Peyer's patch (tissue), 4 donors: ENCODE measurements around the gene ZNF518A. TPM values are rescaled to one million over a fixed set of nuclear protein-coding genes. Genes with fewer than 3 reads are reported as not detected.

ENCODE experiments used
- DNase-seq, 3 donors: peaks; one replicate each; pipeline ENCODE4 v3.0.0-alpha.2; 2017 to 2019
- H3K27ac ChIP-seq, 4 donors: fragments of 200-600 bp; sonication (generic); one replicate each; pipeline ENCODE4 v1.5.1; 2016 to 2019
- H3K27me3 ChIP-seq, 2 donors: fragments of 200-600 bp; sonication (generic); one replicate each; pipeline ENCODE4 v1.5.1; 2019
- H3K36me3 ChIP-seq, 3 donors: fragments of 200-600 bp; sonication (generic); one replicate each; pipeline ENCODE4 v1.5.1; 2016 to 2019
- H3K4me1 ChIP-seq, 4 donors: fragments of 200-600 bp; sonication (generic); one replicate each; pipeline ENCODE4 v1.5.1; 2016 to 2019
- H3K4me3 ChIP-seq, 4 donors: fragments of 200-600 bp; sonication (generic); 1 replicate in 3 of 4; 2 replicates in 1 of 4; pipeline ENCODE4 v1.5.1; 2016 to 2019; ENCODE audit warnings: mild to moderate bottlenecking in 1 of 4
- H3K9me3 ChIP-seq, 4 donors: fragments of 200-600 bp; sonication (generic); one replicate each; pipeline ENCODE4 v1.5.1; 2016 to 2019; ENCODE audit warnings: mild to moderate bottlenecking in 1 of 4
- POLR2A ChIP-seq, 2 donors: fragments of 450-650 bp; IDR thresholded peaks; one replicate each; pipeline ENCODE4 v1.5.1; 2017; ENCODE audit warnings: antibody characterized with exemption in 2 of 2, mild to moderate bottlenecking in 2 of 2, moderate library complexity in 2 of 2
- total RNA-seq, 4 donors: library from RNA; depleted of rRNA; stranded (reverse); fragments of >200 nt; gene quantifications; one replicate each; pipeline ENCODE4 v1.1.0, GENCODE V29; 2016
- TF ChIP-seq, protein P1 (sequence below), 6 experiments: fragments of 450-650 bp in 4 of 6; fragments of 200-600 bp in 2 of 6; sonication (generic) in 1 of 6; IDR thresholded peaks; one replicate each; pipeline ENCODE4 v1.5.1; 2017 to 2019; ENCODE audit warnings: antibody characterized with exemption in 6 of 6, mild to moderate bottlenecking in 3 of 6, moderate library complexity in 1 of 6

Gene ZNF518A
- total RNA-seq, 4 donors from 2014 or later = 23.9 to 43.2 (median 35.0) TPM

DNA sequence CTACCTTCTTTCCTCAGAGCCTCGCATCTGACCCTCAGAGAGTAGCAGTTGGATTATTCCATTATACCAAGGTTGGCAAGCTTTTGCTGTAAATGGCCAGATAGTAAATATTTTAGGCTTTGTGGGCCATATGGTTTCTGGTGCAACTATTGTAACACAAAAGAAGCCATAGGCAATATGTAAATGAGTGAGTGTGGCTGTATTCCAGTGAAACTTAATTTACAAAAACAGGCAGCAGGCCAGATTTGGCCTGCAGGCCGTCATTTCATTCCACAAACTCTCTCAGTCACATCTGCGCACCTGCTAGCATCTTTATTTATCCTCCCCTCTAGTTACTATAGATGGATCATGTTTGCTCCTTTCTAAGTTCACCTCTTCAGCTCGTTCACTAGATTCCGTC is 6.7 kb downstream of the ZNF518A start:
- no peak for DNase-seq
- H3K9me3 ChIP-seq = no peaks in the 10 kb centered on the region
- H3K27me3 ChIP-seq = no peaks in the 10 kb centered on the region
- H3K27ac ChIP-seq = no peak overlapping the region
- H3K4me3 ChIP-seq = no peak overlapping the region
- no peaks in the 10 kb centered on the region for H3K4me1 ChIP-seq
- TF ChIP-seq POLR2A (IDR thresholded peaks at IDR 0.05) = no peak
- TF ChIP-seq, protein P1, sequence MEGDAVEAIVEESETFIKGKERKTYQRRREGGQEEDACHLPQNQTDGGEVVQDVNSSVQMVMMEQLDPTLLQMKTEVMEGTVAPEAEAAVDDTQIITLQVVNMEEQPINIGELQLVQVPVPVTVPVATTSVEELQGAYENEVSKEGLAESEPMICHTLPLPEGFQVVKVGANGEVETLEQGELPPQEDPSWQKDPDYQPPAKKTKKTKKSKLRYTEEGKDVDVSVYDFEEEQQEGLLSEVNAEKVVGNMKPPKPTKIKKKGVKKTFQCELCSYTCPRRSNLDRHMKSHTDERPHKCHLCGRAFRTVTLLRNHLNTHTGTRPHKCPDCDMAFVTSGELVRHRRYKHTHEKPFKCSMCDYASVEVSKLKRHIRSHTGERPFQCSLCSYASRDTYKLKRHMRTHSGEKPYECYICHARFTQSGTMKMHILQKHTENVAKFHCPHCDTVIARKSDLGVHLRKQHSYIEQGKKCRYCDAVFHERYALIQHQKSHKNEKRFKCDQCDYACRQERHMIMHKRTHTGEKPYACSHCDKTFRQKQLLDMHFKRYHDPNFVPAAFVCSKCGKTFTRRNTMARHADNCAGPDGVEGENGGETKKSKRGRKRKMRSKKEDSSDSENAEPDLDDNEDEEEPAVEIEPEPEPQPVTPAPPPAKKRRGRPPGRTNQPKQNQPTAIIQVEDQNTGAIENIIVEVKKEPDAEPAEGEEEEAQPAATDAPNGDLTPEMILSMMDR (IDR thresholded peaks at IDR 0.05) = no peak
- peaks cover 0 to 64% (median 0%) of the 10 kb centered on the region in 3 donors for H3K36me3 ChIP-seq

DNA sequence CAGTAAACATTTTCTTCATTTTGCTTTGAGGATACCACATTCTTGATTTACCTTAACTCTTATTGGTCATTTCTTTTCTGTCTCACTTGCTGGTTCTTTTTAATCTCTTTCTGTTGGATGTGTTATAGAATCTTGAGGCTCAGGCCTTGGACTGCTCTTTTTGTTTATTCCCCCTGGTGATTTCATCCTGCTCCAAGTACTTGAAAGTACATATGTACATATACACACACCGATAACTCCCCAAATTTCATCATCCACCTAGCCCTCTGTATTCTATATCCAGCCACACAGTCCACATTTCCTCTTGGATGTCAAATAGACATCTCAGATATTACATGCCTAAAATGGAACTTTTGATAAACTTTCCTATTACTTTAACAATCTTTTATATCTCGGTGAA is 7.5 kb downstream of the ZNF518A start:
- no peaks in the 10 kb centered on the region for H3K4me1 ChIP-seq
- TF ChIP-seq, protein P1 (IDR thresholded peaks at IDR 0.05) = no peak
- TF ChIP-seq POLR2A (IDR thresholded peaks at IDR 0.05) = no peak
- DNase-seq = no peak
- H3K36me3 ChIP-seq = peaks cover 0 to 66% (median 0%) of the 10 kb centered on the region in 3 donors
- H3K27me3 ChIP-seq = no peaks in the 10 kb centered on the region
- H3K9me3 ChIP-seq = no peaks in the 10 kb centered on the region
- H3K4me3 ChIP-seq = no peak overlapping the region
- H3K27ac ChIP-seq = no peak overlapping the region

DNA sequence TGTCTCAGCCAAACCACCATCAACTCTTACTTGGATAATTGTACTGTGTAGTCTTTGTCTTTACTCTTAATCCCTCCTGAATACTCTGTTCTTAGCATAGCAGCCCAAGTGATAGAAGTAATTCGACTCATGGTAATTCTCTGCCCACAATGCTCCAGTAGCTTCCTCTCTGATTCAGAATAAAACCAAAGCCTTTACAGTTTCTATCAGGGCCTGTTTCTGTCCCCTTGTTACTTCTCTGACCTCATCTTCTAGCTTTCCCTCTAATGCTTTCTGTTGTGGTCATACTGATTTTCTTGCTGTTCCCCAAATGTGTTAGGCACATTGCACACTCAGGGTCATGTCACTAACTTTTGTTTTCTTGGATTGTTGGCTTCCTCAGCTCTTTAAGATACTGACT is 8.0 kb downstream of the ZNF518A start:
- Histone ChIP-seq H3K9me3 (no peaks in the 10 kb centered on the region), H3K36me3 (peaks cover 0 to 71% (median 0%) of the 10 kb centered on the region in 3 donors), H3K4me3 (no peak overlapping the region), H3K4me1 (no peaks in the 10 kb centered on the region), H3K27ac (no peak overlapping the region), H3K27me3 (no peaks in the 10 kb centered on the region)
- TF ChIP-seq POLR2A (IDR thresholded peaks at IDR 0.05) = no peak
- TF ChIP-seq, protein P1 (IDR thresholded peaks at IDR 0.05) = no peak
- no peak for DNase-seq

DNA sequence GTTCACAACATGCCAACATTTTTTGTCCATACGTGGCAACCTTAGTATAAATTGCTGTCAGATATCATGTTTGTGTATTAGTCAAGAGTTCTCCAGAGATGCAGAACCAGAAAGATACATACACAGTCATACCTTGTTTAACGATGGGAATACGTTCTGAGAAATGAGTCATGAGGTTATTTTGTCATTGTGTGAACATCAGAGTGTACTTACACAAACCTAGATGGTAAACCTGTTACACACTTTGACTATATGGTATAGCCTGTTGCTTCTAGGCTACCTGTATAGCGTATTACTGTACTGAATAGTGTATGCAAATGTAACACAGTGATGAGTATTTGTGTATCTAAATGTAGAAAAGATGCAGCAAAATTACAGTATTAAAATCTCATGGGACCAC is 22.3 kb downstream of the ZNF518A start:
- no peak for DNase-seq
- Histone ChIP-seq H3K27ac (no peak overlapping the region), H3K9me3 (no peaks in the 10 kb centered on the region), H3K4me3 (no peak overlapping the region), H3K27me3 (no peaks in the 10 kb centered on the region), H3K36me3 (peaks cover 0 to 65% (median 0%) of the 10 kb centered on the region in 3 donors), H3K4me1 (no peaks in the 10 kb centered on the region)
- TF ChIP-seq, protein P1 (IDR thresholded peaks at IDR 0.05) = no peak
- no peak for TF ChIP-seq POLR2A (IDR thresholded peaks at IDR 0.05)

DNA sequence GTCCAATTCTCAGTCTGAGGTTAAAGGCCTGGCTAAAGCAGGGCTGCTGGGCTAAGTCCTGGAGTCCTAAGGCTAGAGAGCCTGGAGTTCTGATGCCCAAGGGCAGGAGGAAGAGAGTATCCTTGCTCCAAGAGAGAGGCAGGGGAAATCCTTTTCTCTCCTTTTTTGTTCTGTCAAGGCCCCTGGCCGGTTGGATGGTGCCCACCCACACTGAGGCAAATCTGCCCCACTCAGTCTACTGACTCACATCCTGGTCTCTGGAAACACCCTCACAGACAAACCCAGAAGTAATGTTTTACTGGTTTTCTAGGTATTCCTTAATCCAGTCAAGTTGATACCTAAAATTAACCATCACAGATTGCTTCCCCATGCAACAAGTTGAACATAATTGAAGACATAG is 23.0 kb downstream of the ZNF518A start:
- TF ChIP-seq, protein P1 (IDR thresholded peaks at IDR 0.05) = no peak
- no peak for TF ChIP-seq POLR2A (IDR thresholded peaks at IDR 0.05)
- H3K27me3 ChIP-seq = no peaks in the 10 kb centered on the region
- peaks cover 0 to 67% (median 0%) of the 10 kb centered on the region in 3 donors for H3K36me3 ChIP-seq
- no peak overlapping the region for H3K4me3 ChIP-seq
- DNase-seq = no peak
- H3K4me1 ChIP-seq = no peaks in the 10 kb centered on the region
- no peaks in the 10 kb centered on the region for H3K9me3 ChIP-seq
- no peak overlapping the region for H3K27ac ChIP-seq

DNA sequence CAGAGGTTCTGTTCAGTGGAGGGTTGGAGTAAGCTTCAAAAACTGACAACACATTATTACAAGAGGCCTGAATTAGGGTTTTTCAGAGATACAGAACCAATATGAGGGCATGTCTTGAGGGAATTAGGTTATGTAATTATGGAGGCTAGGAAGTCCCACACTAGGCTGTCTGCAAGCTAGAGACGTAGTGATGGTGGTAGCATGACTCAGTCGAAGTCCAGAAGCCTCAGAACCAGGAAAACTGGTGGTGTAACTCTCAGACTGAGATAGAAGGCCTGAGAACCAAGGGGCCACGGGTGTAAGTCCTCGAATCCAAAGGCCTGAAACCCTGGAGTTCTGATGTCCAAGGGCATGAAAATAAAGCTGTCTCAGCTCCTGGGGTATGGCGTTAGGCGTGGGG is 35.6 kb downstream of the ZNF518A start:
- Histone ChIP-seq H3K4me3 (no peak overlapping the region), H3K27ac (no peak overlapping the region), H3K27me3 (no peaks in the 10 kb centered on the region), H3K36me3 (peaks cover 0 to 3% (median 0%) of the 10 kb centered on the region in 3 donors), H3K9me3 (peaks cover 0 to 6% (median 0%) of the 10 kb centered on the region in 4 donors), H3K4me1 (no peaks in the 10 kb centered on the region)
- TF ChIP-seq, protein P1 (IDR thresholded peaks at IDR 0.05) = no peak
- no peak for TF ChIP-seq POLR2A (IDR thresholded peaks at IDR 0.05)
- DNase-seq = no peak
